Bronchial epithelial cell (primary cell): Measurements from ENCODE around the gene SBNO2. TPM values are rescaled to one million over a fixed set of nuclear protein-coding genes. Genes with fewer than 3 reads are reported as not detected.

Experiments used
- DNase-seq: peaks from one replicate; pipeline ENCODE4 v3.0.0-alpha.2; 2010; ENCODE audit warnings: low read depth
- FAIRE-seq: peaks from 2 replicates; lab custom pipeline; 2011; peaks lifted over from hg19 to GRCh38; lab: Jason Lieb, UNC
- H3K27me3 ChIP-seq: 2 replicates; pipeline ENCODE4 v1.5.1; 2011; ENCODE audit warnings: low read length; ENCODE audit not compliant: control insufficient read depth, insufficient read depth
- H3K36me3 ChIP-seq: 2 replicates; pipeline ENCODE4 v1.5.1; 2011; ENCODE audit warnings: low read length; ENCODE audit not compliant: control insufficient read depth, insufficient read depth
- H3K4me3 ChIP-seq: 2 replicates; pipeline ENCODE4 v1.5.1; 2011; ENCODE audit warnings: mild to moderate bottlenecking, low read depth, low read length, control low read depth
- CTCF ChIP-seq: IDR thresholded peaks from 2 replicates; pipeline ENCODE4 v1.5.1; 2011; ENCODE audit warnings: mild to moderate bottlenecking, moderate library complexity, low read length, control low read depth, inconsistent platforms; ENCODE audit not compliant: insufficient read depth, severe bottlenecking
- total RNA-seq: library from RNA; depleted of rRNA; stranded (reverse); fragments of >200 nt; gene quantifications from 2 replicates; pipeline ENCODE4 v1.2.1, GENCODE V29; 2014

The SBNO2 gene
- total RNA-seq, 1 donor from 2014 or later = 16.8 TPM

- TF ChIP-seq CTCF = peak; percentile 87
- peak; percentile 73 for DNase-seq
- Histone ChIP-seq H3K4me3 (no peak overlapping the region), H3K27me3 (no peaks in the 10 kb centered on the region), H3K36me3 (peaks cover 45% of the 10 kb centered on the region)
- no peak for FAIRE-seq
These were observed 60.8 kb downstream of the SBNO2 start for GRCh38 chr19:1113030-1113985.

GRCh38 chr19:1112268-1113029 is 61.6 kb downstream of the SBNO2 start:
- FAIRE-seq (no peak), DNase-seq (peak; percentile 31)
- Histone ChIP-seq H3K4me3 (no peak overlapping the region), H3K36me3 (peaks cover 39% of the 10 kb centered on the region), H3K27me3 (no peaks in the 10 kb centered on the region)
- TF ChIP-seq CTCF = no peak

- DNase-seq (no peak), FAIRE-seq (no peak)
- H3K4me3 ChIP-seq = no peak overlapping the region
- peaks cover 37% of the 10 kb centered on the region for H3K36me3 ChIP-seq
- H3K27me3 ChIP-seq = no peaks in the 10 kb centered on the region
- no peak for TF ChIP-seq CTCF
These were observed 62.3 kb downstream of the SBNO2 start for GRCh38 chr19:1111641-1112267.

GRCh38 chr19:1110809-1111640 is 63.0 kb downstream of the SBNO2 start:
- Histone ChIP-seq H3K4me3 (no peak overlapping the region), H3K27me3 (no peaks in the 10 kb centered on the region), H3K36me3 (peaks cover 32% of the 10 kb centered on the region)
- FAIRE-seq (peak; percentile 32), DNase-seq (no peak)
- TF ChIP-seq CTCF = no peak
